ENCODE measurements around the gene TEX2. TPM values are rescaled to one million over a fixed set of nuclear protein-coding genes. Genes with fewer than 3 reads are reported as not detected.

The TEX2 gene
- total and polyA plus RNA-seq, 2 of the 13 experiments (the other 11 are each of a cell fraction or from before 2014, with no cell fraction given), result 21.4 to 37.7 TPM

DNA sequence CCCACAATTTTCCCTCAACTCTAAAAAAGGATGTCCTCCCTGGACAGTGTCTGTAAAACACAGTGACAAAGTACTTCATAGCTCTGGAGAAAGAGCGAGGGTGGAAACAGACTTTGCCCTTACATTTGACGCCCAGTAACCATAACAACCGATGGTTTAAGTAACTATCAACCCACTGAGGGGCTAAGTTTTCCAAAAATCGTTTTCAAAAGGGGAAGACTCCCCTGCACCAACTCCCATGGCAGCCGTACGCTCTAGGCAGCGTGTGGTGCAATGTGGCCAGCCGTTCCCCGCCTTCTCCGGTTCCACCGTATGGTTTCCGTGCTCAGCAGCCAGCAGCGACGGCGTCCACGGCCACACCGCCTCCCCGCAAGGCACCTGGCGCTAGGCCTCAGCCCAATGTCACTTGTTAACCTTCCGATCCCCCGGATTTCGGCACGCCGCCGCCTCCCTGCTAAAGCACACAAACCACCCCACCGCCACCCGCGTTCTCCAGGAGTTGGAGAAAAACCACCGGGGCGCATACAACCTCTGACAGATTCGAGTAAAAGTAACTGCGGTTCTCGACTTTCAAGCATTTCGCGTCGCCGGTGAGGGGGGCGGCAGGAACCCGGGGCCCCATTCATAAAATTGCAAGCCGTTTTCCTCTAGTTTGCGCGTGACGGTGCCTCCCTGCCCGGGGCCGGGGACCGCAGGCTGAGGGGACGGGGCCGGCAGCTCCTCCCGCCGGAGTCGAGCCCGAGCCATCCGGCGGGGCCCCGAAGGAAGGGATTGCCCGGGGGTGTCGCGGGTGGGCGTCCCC lies 661 bp downstream of the TEX2 start (continued):
- TF ChIP-seq HNF4G (IDR thresholded peaks at IDR 0.05; ENCODE audit: borderline replicate concordance, low read depth, low read length) (peak; percentile 69; the same call in 1 of the 2 replicates), HNF4G (CRISPR knock-in tag; IDR thresholded peaks at IDR 0.05; ENCODE audit: borderline replicate concordance, low read depth) (0 out of 2 replicates have a peak, but pooled peaks have one; percentile 57), BRD4 (CRISPR knock-in tag; IDR thresholded peaks at IDR 0.05) (0 out of 2 replicates have a peak, but pooled peaks have one; percentile 56), CC2D1A (CRISPR knock-in tag; IDR thresholded peaks at IDR 0.05) (no peak), RNF2 (conservative IDR thresholded peaks at IDR 0.05; ENCODE audit: low read depth) (0 out of 2 replicates have a peak, but pooled peaks have one; percentile 34), ZNF746 (CRISPR knock-in tag; IDR thresholded peaks at IDR 0.05) (peak; percentile 65), HNRNPH1 (optimal IDR thresholded peaks at IDR 0.05; ENCODE audit: low read depth, low read length) (no peak), PHF20 (CRISPR knock-in tag; IDR thresholded peaks at IDR 0.05) (peak; percentile 54; the same call in 1 of the 2 replicates), HNRNPL (IDR thresholded peaks at IDR 0.05; ENCODE audit: low read depth, low read length) (0 out of 2 replicates have a peak, but pooled peaks have one; percentile 36), ZNF33B (CRISPR knock-in tag; IDR thresholded peaks at IDR 0.05) (peak; percentile 86; the same call in 1 of the 2 replicates), ZNF883 (CRISPR knock-in tag; IDR thresholded peaks at IDR 0.05; ENCODE audit: not compliant biosample characterization) (peak; percentile 66), CHCHD3 (CRISPR knock-in tag; IDR thresholded peaks at IDR 0.05) (no peak), ZMYM3 (CRISPR knock-in tag; IDR thresholded peaks at IDR 0.05) (peak; percentile 42), SIN3A (IDR thresholded peaks at IDR 0.05; ENCODE audit: borderline replicate concordance, low read depth, low read length) (no peak; the same call in none of the 2 replicates), NFKB2 (CRISPR knock-in tag; IDR thresholded peaks at IDR 0.05; ENCODE audit: borderline replicate concordance) (0 out of 2 replicates have a peak, but pooled peaks have one; percentile 79), THAP11 (CRISPR knock-in tag; IDR thresholded peaks at IDR 0.05) (peak; percentile 38), ZNF337 (CRISPR knock-in tag; IDR thresholded peaks at IDR 0.05; ENCODE audit: borderline replicate concordance, low read depth) (no peak)
- TF ChIP-seq, protein P1, sequence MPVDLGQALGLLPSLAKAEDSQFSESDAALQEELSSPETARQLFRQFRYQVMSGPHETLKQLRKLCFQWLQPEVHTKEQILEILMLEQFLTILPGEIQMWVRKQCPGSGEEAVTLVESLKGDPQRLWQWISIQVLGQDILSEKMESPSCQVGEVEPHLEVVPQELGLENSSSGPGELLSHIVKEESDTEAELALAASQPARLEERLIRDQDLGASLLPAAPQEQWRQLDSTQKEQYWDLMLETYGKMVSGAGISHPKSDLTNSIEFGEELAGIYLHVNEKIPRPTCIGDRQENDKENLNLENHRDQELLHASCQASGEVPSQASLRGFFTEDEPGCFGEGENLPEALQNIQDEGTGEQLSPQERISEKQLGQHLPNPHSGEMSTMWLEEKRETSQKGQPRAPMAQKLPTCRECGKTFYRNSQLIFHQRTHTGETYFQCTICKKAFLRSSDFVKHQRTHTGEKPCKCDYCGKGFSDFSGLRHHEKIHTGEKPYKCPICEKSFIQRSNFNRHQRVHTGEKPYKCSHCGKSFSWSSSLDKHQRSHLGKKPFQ (CRISPR knock-in tag; IDR thresholded peaks at IDR 0.05; ENCODE audit: insufficient replicate concordance), result no peak
- TF ChIP-seq, protein P2, sequence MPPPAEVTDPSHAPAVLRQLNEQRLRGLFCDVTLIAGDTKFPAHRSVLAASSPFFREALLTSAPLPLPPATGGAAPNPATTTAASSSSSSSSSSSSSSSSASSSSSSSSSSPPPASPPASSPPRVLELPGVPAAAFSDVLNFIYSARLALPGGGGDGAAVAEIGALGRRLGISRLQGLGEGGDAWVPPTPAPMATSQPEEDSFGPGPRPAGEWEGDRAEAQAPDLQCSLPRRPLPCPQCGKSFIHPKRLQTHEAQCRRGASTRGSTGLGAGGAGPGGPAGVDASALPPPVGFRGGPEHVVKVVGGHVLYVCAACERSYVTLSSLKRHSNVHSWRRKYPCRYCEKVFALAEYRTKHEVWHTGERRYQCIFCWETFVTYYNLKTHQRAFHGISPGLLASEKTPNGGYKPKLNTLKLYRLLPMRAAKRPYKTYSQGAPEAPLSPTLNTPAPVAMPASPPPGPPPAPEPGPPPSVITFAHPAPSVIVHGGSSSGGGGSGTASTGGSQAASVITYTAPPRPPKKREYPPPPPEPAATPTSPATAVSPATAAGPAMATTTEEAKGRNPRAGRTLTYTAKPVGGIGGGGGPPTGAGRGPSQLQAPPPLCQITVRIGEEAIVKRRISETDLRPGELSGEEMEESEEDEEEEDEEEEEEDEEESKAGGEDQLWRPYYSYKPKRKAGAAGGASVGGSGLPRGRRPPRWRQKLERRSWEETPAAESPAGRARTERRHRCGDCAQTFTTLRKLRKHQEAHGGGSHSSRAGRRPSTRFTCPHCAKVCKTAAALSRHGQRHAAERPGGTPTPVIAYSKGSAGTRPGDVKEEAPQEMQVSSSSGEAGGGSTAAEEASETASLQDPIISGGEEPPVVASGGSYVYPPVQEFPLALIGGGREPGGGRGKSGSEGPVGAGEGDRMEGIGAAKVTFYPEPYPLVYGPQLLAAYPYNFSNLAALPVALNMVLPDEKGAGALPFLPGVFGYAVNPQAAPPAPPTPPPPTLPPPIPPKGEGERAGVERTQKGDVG (CRISPR knock-in tag; IDR thresholded peaks at IDR 0.05; ENCODE audit: borderline replicate concordance), result no peak
- TF ChIP-seq, protein P3, sequence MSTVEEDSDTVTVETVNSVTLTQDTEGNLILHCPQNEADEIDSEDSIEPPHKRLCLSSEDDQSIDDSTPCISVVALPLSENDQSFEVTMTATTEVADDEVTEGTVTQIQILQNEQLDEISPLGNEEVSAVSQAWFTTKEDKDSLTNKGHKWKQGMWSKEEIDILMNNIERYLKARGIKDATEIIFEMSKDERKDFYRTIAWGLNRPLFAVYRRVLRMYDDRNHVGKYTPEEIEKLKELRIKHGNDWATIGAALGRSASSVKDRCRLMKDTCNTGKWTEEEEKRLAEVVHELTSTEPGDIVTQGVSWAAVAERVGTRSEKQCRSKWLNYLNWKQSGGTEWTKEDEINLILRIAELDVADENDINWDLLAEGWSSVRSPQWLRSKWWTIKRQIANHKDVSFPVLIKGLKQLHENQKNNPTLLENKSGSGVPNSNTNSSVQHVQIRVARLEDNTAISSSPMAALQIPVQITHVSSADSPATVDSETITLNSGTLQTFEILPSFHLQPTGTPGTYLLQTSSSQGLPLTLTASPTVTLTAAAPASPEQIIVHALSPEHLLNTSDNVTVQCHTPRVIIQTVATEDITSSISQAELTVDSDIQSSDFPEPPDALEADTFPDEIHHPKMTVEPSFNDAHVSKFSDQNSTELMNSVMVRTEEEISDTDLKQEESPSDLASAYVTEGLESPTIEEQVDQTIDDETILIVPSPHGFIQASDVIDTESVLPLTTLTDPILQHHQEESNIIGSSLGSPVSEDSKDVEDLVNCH (CRISPR knock-in tag; IDR thresholded peaks at IDR 0.05), result 0 out of 2 replicates have a peak, but pooled peaks have one; percentile 76

All from HepG2 (cell line).